ENCODE results near the gene HFE. TPM values are rescaled to one million over a fixed set of nuclear protein-coding genes. Genes with fewer than 3 reads are reported as not detected.
A peak's percentile ranks its signal among the peaks of the same experiment; 100 is the strongest.

The HFE gene
- total and polyA plus RNA-seq, 10 of the 15 experiments (the other 5 are each of a cell fraction or from before 2014, with no cell fraction given) = 0.52 to 5.9 (median 1.7) TPM

- TF ChIP-seq PRDM15 (CRISPR knock-in tag; IDR thresholded peaks at IDR 0.05) (no peak), KLF5 (IDR thresholded peaks at IDR 0.05; ENCODE audit: partially characterized antibody) (peak; percentile 30), YY1 (IDR thresholded peaks at IDR 0.05; ENCODE audit: low read depth, low read length) (no peak), PAX8 (IDR thresholded peaks at IDR 0.05) (no peak), ZNF687 (IDR thresholded peaks at IDR 0.05) (no peak), ZBTB11 (CRISPR knock-in tag; IDR thresholded peaks at IDR 0.05) (no peak), BCL11A (IDR thresholded peaks at IDR 0.05; ENCODE audit: low read depth, low read length) (0 out of 2 replicates have a peak, but pooled peaks have one; percentile 18), TAF1 (IDR thresholded peaks at IDR 0.05; ENCODE audit: borderline replicate concordance, low read depth, low read length) (no peak), CHD4 (IDR thresholded peaks at IDR 0.05) (no peak)
- TF ChIP-seq, protein P1, sequence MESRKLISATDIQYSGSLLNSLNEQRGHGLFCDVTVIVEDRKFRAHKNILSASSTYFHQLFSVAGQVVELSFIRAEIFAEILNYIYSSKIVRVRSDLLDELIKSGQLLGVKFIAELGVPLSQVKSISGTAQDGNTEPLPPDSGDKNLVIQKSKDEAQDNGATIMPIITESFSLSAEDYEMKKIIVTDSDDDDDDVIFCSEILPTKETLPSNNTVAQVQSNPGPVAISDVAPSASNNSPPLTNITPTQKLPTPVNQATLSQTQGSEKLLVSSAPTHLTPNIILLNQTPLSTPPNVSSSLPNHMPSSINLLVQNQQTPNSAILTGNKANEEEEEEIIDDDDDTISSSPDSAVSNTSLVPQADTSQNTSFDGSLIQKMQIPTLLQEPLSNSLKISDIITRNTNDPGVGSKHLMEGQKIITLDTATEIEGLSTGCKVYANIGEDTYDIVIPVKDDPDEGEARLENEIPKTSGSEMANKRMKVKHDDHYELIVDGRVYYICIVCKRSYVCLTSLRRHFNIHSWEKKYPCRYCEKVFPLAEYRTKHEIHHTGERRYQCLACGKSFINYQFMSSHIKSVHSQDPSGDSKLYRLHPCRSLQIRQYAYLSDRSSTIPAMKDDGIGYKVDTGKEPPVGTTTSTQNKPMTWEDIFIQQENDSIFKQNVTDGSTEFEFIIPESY (IDR thresholded peaks at IDR 0.05) = no peak
- TF ChIP-seq, protein P2, sequence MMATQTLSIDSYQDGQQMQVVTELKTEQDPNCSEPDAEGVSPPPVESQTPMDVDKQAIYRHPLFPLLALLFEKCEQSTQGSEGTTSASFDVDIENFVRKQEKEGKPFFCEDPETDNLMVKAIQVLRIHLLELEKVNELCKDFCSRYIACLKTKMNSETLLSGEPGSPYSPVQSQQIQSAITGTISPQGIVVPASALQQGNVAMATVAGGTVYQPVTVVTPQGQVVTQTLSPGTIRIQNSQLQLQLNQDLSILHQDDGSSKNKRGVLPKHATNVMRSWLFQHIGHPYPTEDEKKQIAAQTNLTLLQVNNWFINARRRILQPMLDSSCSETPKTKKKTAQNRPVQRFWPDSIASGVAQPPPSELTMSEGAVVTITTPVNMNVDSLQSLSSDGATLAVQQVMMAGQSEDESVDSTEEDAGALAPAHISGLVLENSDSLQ (IDR thresholded peaks at IDR 0.05) = 0 out of 2 replicates have a peak, but pooled peaks have one; percentile 19
- TF ChIP-seq, protein P3, sequence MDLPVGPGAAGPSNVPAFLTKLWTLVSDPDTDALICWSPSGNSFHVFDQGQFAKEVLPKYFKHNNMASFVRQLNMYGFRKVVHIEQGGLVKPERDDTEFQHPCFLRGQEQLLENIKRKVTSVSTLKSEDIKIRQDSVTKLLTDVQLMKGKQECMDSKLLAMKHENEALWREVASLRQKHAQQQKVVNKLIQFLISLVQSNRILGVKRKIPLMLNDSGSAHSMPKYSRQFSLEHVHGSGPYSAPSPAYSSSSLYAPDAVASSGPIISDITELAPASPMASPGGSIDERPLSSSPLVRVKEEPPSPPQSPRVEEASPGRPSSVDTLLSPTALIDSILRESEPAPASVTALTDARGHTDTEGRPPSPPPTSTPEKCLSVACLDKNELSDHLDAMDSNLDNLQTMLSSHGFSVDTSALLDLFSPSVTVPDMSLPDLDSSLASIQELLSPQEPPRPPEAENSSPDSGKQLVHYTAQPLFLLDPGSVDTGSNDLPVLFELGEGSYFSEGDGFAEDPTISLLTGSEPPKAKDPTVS (IDR thresholded peaks at IDR 0.05; ENCODE audit: low read depth, low read length) = no peak
These were observed 34.1 kb downstream of the HFE start (continued) for GRCh38 chr6:26121141-26122004.

All from GM12878 (cell line).